SU-DHL-6 (cell line): Measurements from ENCODE around the gene SPARC.

Experiments
- H2AFZ ChIP-seq: fragments of 200-600 bp; sonication (generic); 2 replicates; pipeline ENCODE4 v1.6.1; 2014; ENCODE audit warnings: low read depth, mild to moderate bottlenecking, moderate library complexity, mixed read lengths, antibody characterized with exemption, low read length; ENCODE audit not compliant: severe bottlenecking
- H3F3A ChIP-seq: fragments of 200-600 bp; shearing (Covaris generic); 2 replicates; pipeline ENCODE4 v1.6.0; 2016; ENCODE audit warnings: antibody characterized with exemption, mild to moderate bottlenecking; ENCODE audit not compliant: insufficient read depth
- H3K27ac ChIP-seq: fragments of 200-600 bp; sonication (generic); 2 replicates; pipeline ENCODE4 v1.5.1; 2016; ENCODE audit warnings: low read depth, mild to moderate bottlenecking, low read length, moderate library complexity, mixed read lengths
- H3K27me3 ChIP-seq: fragments of 200-600 bp; sonication (generic), shearing (Covaris generic); 2 replicates; pipeline ENCODE4 v1.6.0; 2014; ENCODE audit warnings: mild to moderate bottlenecking, low read length
- H3K36me3 ChIP-seq: fragments of 200-600 bp; sonication (generic); 2 replicates; pipeline ENCODE4 v1.6.1; 2014; ENCODE audit warnings: mild to moderate bottlenecking, low read length, mixed read lengths
- H3K4me2 ChIP-seq: fragments of 300-600, 200-600 bp; shearing (Covaris generic), sonication (generic); 2 replicates; pipeline ENCODE4 v1.6.0; 2014; ENCODE audit warnings: low read length, low read depth, mild to moderate bottlenecking; ENCODE audit not compliant: poor library complexity, severe bottlenecking
- H3K4me3 ChIP-seq: fragments of 200-600 bp; sonication (generic); 2 replicates; pipeline ENCODE4 v1.5.1; 2014; ENCODE audit warnings: antibody characterized with exemption, low read length, mild to moderate bottlenecking, mixed read lengths; ENCODE audit not compliant: insufficient read depth, poor library complexity, severe bottlenecking
- H3K79me2 ChIP-seq: fragments of 200-600 bp; sonication (generic); 2 replicates; pipeline ENCODE4 v1.6.1; 2014; ENCODE audit warnings: mild to moderate bottlenecking, low read length, moderate library complexity; ENCODE audit not compliant: insufficient read depth
- H3K9ac ChIP-seq: fragments of 200-600 bp; sonication (generic); 2 replicates; pipeline ENCODE4 v1.7.0; 2014; ENCODE audit warnings: mild to moderate bottlenecking, low read length
- H3K9me2 ChIP-seq: fragments of 200-600 bp; sonication (generic); replicated peaks from 2 replicates; pipeline ENCODE4 v1.6.1; 2014; ENCODE audit warnings: low read length; ENCODE audit not compliant: insufficient read depth
- H3K9me3 ChIP-seq: fragments of 200-600 bp; sonication (generic); 2 replicates; pipeline ENCODE4 v1.6.1; 2014; ENCODE audit warnings: low read length, mixed read lengths; ENCODE audit not compliant: insufficient read depth
- H4K20me1 ChIP-seq: fragments of 200-600 bp; sonication (generic); 2 replicates; pipeline ENCODE4 v1.6.1; 2014; ENCODE audit warnings: low read depth, mild to moderate bottlenecking, antibody characterized with exemption, low read length, moderate library complexity, mixed read lengths
- EZH2phosphoT487 ChIP-seq: fragments of 200-600 bp; sonication (generic), shearing (Covaris generic); conservative IDR thresholded peaks from 2 replicates; pipeline ENCODE4 v1.6.1; 2018; ENCODE audit warnings: mild to moderate bottlenecking, antibody characterized with exemption, low read length, moderate library complexity, mixed read lengths
- TF ChIP-seq, protein P1 (sequence below): fragments of 200-600 bp; sonication (generic); IDR thresholded peaks from one replicate; pipeline ENCODE4 v1.5.1; 2017; ENCODE audit warnings: antibody characterized with exemption, mild to moderate bottlenecking, low read length, moderate library complexity; ENCODE audit not compliant: insufficient read depth, poor library complexity, severe bottlenecking

Gene SPARC

DNA sequence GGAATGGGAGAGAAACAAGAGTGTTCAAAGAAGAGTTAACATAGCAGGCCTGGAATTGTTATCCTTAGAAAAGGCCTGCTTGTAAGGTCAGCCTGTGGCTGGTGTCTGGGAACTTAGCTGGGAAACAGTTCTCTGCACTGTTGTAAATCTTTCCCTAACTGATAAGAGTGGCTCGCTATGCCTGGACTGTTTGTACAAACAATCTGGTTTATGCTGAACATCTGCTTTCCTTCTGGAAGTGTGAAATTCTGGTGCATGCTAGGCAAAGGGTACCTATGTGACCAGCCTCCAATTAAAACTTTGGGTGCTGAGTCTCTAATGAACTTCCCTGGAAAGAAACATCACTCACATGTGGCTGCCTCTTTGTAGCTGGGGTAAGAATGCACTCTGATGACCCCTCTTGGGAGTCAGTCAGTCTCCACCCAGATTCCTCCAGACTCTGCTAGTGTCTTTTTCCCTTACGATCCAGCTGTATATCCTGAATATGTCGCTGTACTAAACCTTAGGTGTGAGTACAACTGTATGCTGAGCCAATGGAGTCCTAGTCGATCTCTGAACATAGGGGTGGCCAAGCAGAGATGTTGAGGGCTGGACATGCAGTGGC lies 16.5 kb downstream of the SPARC start:
- Histone ChIP-seq H2AFZ (no peak overlapping the region), H3F3A (no peaks in the 10 kb centered on the region), H3K9me2 (no peaks in the 10 kb centered on the region), H3K27me3 (no peaks in the 10 kb centered on the region), H3K27ac (no peak overlapping the region), H3K9me3 (no peaks in the 10 kb centered on the region), H3K4me3 (no peak overlapping the region), H4K20me1 (no peaks in the 10 kb centered on the region), H3K36me3 (no peaks in the 10 kb centered on the region), H3K9ac (no peak overlapping the region), H3K79me2 (no peaks in the 10 kb centered on the region), H3K4me2 (no peak overlapping the region)
- TF ChIP-seq, protein P1, sequence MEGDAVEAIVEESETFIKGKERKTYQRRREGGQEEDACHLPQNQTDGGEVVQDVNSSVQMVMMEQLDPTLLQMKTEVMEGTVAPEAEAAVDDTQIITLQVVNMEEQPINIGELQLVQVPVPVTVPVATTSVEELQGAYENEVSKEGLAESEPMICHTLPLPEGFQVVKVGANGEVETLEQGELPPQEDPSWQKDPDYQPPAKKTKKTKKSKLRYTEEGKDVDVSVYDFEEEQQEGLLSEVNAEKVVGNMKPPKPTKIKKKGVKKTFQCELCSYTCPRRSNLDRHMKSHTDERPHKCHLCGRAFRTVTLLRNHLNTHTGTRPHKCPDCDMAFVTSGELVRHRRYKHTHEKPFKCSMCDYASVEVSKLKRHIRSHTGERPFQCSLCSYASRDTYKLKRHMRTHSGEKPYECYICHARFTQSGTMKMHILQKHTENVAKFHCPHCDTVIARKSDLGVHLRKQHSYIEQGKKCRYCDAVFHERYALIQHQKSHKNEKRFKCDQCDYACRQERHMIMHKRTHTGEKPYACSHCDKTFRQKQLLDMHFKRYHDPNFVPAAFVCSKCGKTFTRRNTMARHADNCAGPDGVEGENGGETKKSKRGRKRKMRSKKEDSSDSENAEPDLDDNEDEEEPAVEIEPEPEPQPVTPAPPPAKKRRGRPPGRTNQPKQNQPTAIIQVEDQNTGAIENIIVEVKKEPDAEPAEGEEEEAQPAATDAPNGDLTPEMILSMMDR: no peak
- no peak for TF ChIP-seq EZH2phosphoT487

DNA sequence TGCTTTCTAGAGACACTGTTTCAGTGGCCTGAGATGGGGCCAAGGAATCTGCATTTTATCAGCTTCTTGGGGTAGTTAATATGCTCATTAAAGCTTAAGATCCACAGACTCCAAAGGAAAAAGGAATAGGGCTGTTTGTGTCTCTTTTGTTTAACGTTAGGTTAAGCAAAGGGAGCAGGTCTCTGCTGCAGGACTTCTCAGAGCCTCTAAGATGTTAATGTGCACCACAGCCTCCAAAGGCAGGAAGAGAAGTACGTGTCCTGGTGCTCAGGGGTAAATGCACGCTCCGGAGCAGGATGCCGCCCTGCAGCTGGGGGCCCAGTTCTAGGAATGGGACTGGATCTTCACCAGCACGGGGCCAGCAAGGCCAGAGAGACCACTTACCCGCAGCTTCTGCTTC lies 19.6 kb downstream of the SPARC start:
- no peaks in the 10 kb centered on the region for H3K79me2 ChIP-seq
- no peak for TF ChIP-seq EZH2phosphoT487
- TF ChIP-seq, protein P1: no peak
- H3K9ac ChIP-seq: no peak overlapping the region
- H3K9me2 ChIP-seq: no peaks in the 10 kb centered on the region
- H3K4me2 ChIP-seq: no peak overlapping the region
- no peaks in the 10 kb centered on the region for H3F3A ChIP-seq
- H4K20me1 ChIP-seq: no peaks in the 10 kb centered on the region
- H3K36me3 ChIP-seq: no peaks in the 10 kb centered on the region
- no peak overlapping the region for H2AFZ ChIP-seq
- no peak overlapping the region for H3K27ac ChIP-seq
- H3K27me3 ChIP-seq: no peaks in the 10 kb centered on the region
- H3K4me3 ChIP-seq: no peak overlapping the region
- H3K9me3 ChIP-seq: no peaks in the 10 kb centered on the region

DNA sequence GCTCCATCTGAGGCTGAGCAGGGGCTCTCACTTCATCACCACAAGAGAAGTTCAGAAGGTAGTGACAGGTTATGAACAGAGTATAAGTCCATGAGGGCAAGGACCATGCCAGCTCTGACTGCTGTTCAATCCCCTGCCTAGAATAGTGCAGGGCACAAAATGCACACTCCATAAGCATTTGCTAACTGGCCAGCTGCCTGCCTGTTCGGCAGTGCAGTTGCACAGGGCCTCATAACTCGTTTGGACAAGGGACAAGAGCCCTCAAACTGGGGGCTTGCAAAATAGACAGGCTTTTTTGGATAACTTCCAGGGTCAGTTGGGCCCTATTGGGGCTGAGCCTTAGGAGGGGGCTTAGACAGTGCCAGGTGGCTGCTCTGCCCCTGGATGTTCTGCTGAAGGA lies 21.1 kb downstream of the SPARC start:
- Histone ChIP-seq H2AFZ (no peak overlapping the region), H3K36me3 (no peaks in the 10 kb centered on the region), H3K4me2 (no peak overlapping the region), H3F3A (no peaks in the 10 kb centered on the region), H4K20me1 (no peaks in the 10 kb centered on the region), H3K9me2 (no peaks in the 10 kb centered on the region), H3K79me2 (no peaks in the 10 kb centered on the region), H3K27ac (no peak overlapping the region), H3K4me3 (no peak overlapping the region), H3K9me3 (no peaks in the 10 kb centered on the region), H3K27me3 (no peaks in the 10 kb centered on the region), H3K9ac (no peak overlapping the region)
- no peak for TF ChIP-seq EZH2phosphoT487
- TF ChIP-seq, protein P1: no peak
